Measurements from ENCODE around the gene UNC5A.

Gene UNC5A

DNA sequence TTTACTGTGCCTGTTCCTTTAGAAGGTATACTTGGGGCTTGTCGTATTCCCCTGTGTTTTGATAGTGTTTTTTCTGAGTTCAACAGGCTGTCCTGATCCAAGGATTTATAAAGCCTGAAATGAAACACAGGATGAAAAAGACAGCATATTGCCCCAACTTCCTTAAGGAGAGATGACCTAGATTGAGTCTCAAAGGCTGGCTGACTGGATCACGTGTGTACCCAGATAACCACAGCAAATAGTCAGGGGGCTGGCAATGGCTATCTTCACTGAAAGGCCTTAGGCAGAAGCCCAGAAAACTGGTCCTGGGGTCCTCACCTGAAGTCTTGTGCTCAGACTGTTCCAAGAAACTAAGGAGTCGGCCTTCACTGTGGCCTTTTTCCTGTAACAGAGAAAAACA is 96.4 kb downstream of the UNC5A start:
- WGBS = 91% methylated on average over 3 of the region's 3 CpGs

DNA sequence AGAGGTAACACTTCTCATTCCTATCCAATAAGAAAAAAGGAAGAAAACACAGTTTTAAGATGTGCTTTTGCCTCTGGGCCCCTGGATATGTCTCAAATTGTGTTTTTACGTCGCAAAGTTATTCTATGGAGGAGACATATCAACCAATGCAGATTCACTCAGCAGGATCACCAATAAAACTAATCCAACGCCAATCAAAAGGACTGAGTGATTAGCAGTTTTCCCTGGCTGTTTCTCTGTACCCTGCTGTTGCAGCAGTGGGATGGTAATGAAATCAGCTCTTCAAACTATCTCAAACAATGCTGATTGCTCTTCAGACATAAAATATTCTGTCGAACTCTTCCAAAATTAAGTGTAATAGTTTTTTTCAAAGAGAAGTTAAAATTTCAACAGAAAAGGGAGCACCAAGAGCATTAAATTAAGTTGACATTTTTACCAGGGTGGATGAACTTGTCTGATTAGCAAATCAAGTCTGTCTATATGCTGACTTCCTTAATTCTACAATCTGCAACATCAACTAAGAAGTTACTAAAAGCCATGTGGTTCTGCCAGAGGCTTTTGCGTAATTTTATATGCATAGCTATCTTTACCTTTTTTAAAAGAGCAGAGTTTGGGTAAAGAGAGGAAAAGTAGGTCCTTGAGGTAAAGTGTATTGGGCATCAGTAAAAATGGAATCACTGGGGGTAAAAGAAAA is 98.5 kb downstream of the UNC5A start:
- Histone ChIP-seq H3K36me3 (ENCODE audit: insufficient read depth, low read length) (peaks cover 54% of the 10 kb centered on the region), H3K27me3 (ENCODE audit: insufficient read depth, low read length) (no peaks in the 10 kb centered on the region), H3K4me3 (ENCODE audit: low read length) (no peak overlapping the region), H3K4me1 (ENCODE audit: insufficient read depth, low read length) (no peaks in the 10 kb centered on the region; the same call in 1 of the 2 replicates), H3K9ac (ENCODE audit: low read depth, low read length) (no peak overlapping the region), H3K9me3 (ENCODE audit: insufficient read depth, low read depth, low read length) (no peaks in the 10 kb centered on the region), H3K27ac (ENCODE audit: low read depth, low read length) (no peak overlapping the region)
- 98% methylated on average over 5 of the region's 5 CpGs for WGBS

More for the DNA sequence above, 96.4 kb downstream of the UNC5A start:
- Histone ChIP-seq H3K27me3 (ENCODE audit: insufficient read depth, low read length) (no peaks in the 10 kb centered on the region), H3K4me1 (ENCODE audit: insufficient read depth, low read length) (no peaks in the 10 kb centered on the region), H3K9ac (ENCODE audit: low read depth, low read length) (no peak overlapping the region), H3K27ac (ENCODE audit: low read depth, low read length) (no peak overlapping the region), H3K9me3 (ENCODE audit: insufficient read depth, low read depth, low read length) (no peaks in the 10 kb centered on the region), H3K36me3 (ENCODE audit: insufficient read depth, low read length) (peaks cover 67% of the 10 kb centered on the region), H3K4me3 (ENCODE audit: low read length) (no peak overlapping the region)

DNA sequence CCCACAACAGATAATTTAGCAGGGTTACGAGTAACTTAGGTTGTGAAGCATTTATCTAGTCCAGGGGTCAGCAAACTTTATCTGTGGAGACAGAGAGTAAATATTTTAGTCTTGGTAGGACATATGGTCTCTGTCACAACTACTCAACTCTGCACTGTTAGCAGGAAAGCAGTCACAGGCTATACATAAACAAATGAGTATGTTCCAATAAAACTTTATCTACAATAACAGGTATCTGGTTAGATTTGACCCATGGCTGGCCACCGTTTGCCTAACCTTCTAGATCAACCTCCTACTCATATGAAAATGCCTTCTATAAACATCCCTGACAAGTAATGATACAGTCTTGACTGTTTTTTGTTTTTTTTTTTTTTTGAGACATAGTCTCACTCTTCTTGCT is 101.8 kb downstream of the UNC5A start:
- no peaks in the 10 kb centered on the region; the same call in 1 of the 2 replicates for H3K4me1 ChIP-seq (ENCODE audit: insufficient read depth, low read length)
- H3K36me3 ChIP-seq (ENCODE audit: insufficient read depth, low read length) = peaks cover 28% of the 10 kb centered on the region
- no peak overlapping the region for H3K9ac ChIP-seq (ENCODE audit: low read depth, low read length)
- WGBS = 96% methylated on average over 2 of the region's 2 CpGs
- no peak overlapping the region for H3K4me3 ChIP-seq (ENCODE audit: low read length)
- H3K27me3 ChIP-seq (ENCODE audit: insufficient read depth, low read length) = no peaks in the 10 kb centered on the region
- H3K27ac ChIP-seq (ENCODE audit: low read depth, low read length) = no peak overlapping the region
- H3K9me3 ChIP-seq (ENCODE audit: insufficient read depth, low read depth, low read length) = no peaks in the 10 kb centered on the region

DNA sequence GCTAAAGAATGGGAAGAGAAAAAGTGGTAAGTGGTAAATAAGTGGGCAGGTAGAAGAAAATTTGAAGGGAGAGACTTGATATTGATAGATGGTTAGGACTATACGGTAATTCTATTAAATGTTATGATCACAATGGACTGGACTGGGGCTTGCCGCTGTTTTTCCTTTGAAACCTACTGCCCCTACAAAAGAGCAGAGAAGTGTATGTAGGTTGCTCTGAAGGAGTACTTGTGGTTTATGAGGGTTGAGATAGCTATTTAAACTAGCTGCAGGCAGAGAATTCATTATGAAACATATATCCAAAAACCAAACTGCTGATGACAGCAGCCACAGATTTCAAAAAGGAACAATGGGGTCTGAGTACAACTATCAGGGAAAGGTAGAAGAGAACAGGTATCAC is 105.5 kb downstream of the UNC5A start:
- 87% methylated on average over 2 of the region's 2 CpGs for whole genome bisulfite sequencing
- Histone ChIP-seq H3K27ac (ENCODE audit: low read depth, low read length) (no peak overlapping the region), H3K9me3 (ENCODE audit: insufficient read depth, low read depth, low read length) (no peaks in the 10 kb centered on the region), H3K4me1 (ENCODE audit: insufficient read depth, low read length) (no peaks in the 10 kb centered on the region; the same call in 1 of the 2 replicates), H3K9ac (ENCODE audit: low read depth, low read length) (no peak overlapping the region), H3K27me3 (ENCODE audit: insufficient read depth, low read length) (no peaks in the 10 kb centered on the region), H3K36me3 (ENCODE audit: insufficient read depth, low read length) (peaks cover 25% of the 10 kb centered on the region), H3K4me3 (ENCODE audit: low read length) (no peak overlapping the region)

DNA sequence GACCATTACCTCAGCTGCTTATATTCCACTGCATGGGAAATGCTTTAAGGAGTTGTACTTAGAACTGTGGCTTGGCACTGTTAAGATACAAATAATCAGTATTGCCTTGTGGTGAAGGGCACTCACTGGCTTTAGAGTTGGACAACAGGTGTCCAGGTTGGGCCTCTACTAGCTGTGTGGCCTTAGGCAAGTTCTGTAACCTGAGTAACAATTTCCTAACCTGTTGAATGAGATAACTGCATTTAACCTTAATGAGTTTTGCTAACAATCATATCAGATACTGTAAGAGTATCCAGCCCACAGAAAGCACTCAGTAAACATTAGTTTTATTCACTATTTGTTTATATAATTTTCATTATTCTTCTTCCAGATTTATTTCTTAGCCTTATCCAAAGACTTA is 106.0 kb downstream of the UNC5A start:
- no peaks in the 10 kb centered on the region; the same call in 1 of the 2 replicates for H3K4me1 ChIP-seq (ENCODE audit: insufficient read depth, low read length)
- H3K36me3 ChIP-seq (ENCODE audit: insufficient read depth, low read length) = peaks cover 24% of the 10 kb centered on the region
- no peaks in the 10 kb centered on the region for H3K9me3 ChIP-seq (ENCODE audit: insufficient read depth, low read depth, low read length)
- H3K27ac ChIP-seq (ENCODE audit: low read depth, low read length) = no peak overlapping the region
- H3K4me3 ChIP-seq (ENCODE audit: low read length) = no peak overlapping the region
- H3K27me3 ChIP-seq (ENCODE audit: insufficient read depth, low read length) = no peaks in the 10 kb centered on the region
- H3K9ac ChIP-seq (ENCODE audit: low read depth, low read length) = no peak overlapping the region

DNA sequence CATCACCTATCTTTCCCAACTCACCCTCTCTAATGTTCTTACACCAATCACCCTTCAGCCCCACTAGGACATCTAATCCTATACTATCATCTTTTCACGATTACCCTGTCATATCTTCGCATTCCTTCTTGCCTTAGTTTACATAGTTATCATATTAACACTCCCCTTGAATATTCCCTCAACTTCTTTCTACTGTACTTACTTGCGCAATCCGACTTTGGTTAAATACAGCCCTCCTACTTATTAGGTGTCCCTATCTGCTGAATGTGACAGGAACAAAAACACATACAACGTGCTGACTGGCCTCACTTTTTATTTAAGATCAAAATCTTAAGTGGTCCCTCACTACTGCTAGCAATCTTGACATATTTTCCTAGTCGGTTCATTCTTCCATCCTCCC is 108.3 kb downstream of the UNC5A start:
- Histone ChIP-seq H3K27ac (ENCODE audit: low read depth, low read length) (no peak overlapping the region), H3K27me3 (ENCODE audit: insufficient read depth, low read length) (no peaks in the 10 kb centered on the region), H3K36me3 (ENCODE audit: insufficient read depth, low read length) (peaks cover 23% of the 10 kb centered on the region; the same call in 1 of the 2 replicates), H3K4me3 (ENCODE audit: low read length) (no peak overlapping the region), H3K9ac (ENCODE audit: low read depth, low read length) (no peak overlapping the region), H3K9me3 (ENCODE audit: insufficient read depth, low read depth, low read length) (no peaks in the 10 kb centered on the region), H3K4me1 (ENCODE audit: insufficient read depth, low read length) (peaks cover 10% of the 10 kb centered on the region; the same call in 1 of the 2 replicates)
- WGBS = 94% methylated on average over 6 of the region's 6 CpGs

DNA sequence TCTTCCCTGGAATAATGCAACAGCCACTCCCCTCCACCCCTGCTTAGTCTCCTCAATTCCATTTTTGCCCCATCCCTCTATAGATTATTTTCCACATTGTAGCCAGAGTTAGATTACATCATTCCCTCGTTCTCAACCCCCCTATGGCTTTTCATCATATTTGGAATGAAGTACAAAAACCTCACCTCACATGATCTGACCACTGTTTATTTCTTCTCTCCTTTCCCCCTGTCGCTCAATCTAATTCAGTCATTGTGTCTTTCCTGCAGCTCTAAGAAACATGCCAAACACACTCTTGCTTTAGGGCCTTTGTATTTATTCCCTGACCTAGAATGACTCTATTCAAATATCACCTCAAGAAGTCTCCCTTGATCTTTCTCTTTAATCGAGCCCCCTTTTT is 111.4 kb downstream of the UNC5A start:
- Histone ChIP-seq H3K27ac (ENCODE audit: low read depth, low read length) (no peak overlapping the region), H3K9me3 (ENCODE audit: insufficient read depth, low read depth, low read length) (no peaks in the 10 kb centered on the region), H3K4me3 (ENCODE audit: low read length) (no peak overlapping the region), H3K27me3 (ENCODE audit: insufficient read depth, low read length) (no peaks in the 10 kb centered on the region), H3K36me3 (ENCODE audit: insufficient read depth, low read length) (peaks cover 16% of the 10 kb centered on the region), H3K9ac (ENCODE audit: low read depth, low read length) (no peak overlapping the region), H3K4me1 (ENCODE audit: insufficient read depth, low read length) (peaks cover 10% of the 10 kb centered on the region; the same call in 1 of the 2 replicates)
- WGBS = 82% methylated on average over 3 of the region's 3 CpGs

DNA sequence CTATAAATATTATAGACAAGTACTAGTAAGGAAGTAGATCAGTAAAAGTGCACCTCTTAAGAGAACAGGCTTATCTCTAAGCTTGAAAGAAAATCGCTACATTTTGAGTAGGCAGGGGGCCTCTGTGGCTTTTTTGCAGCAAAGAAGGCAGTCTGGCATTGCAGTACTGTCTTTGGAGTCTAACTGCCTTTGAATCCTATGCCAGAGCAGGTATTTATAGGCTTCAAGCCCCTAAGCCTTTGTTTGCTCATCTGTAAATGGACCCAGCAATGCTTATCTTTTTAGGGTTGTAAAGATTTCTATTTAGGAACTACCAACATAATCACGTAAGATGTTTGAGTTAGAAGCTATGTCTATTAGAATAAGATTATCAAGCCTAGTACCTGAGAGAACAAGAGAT is 112.5 kb downstream of the UNC5A start:
- Histone ChIP-seq H3K27me3 (ENCODE audit: insufficient read depth, low read length) (no peaks in the 10 kb centered on the region), H3K9ac (ENCODE audit: low read depth, low read length) (no peak overlapping the region), H3K9me3 (ENCODE audit: insufficient read depth, low read depth, low read length) (no peaks in the 10 kb centered on the region), H3K4me1 (ENCODE audit: insufficient read depth, low read length) (peaks cover 10% of the 10 kb centered on the region; the same call in 1 of the 2 replicates), H3K27ac (ENCODE audit: low read depth, low read length) (no peak overlapping the region), H3K4me3 (ENCODE audit: low read length) (no peak overlapping the region), H3K36me3 (ENCODE audit: insufficient read depth, low read length) (peaks cover 19% of the 10 kb centered on the region)
- WGBS = 90% methylated on average over 1 of the region's 2 CpGs

DNA sequence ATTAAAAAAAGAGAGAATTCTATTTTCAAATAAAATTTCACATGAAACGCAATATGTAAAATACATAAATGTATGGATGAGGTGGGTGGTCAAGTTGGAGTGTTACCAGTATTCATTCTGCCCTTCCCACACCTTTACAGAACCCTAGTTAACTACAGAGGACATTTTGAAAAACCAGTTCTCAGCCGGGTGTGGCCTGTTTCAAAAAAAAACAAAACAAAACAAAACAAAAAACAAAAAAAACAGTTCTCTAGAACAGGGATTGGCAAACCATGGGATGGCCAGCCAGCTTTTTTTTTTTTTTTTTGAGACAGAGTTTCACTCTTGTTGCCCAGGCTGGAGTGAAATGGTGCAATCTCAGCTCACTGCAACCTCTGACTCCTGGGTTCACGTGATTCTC is 117.2 kb downstream of the UNC5A start:
- Histone ChIP-seq H3K9me3 (ENCODE audit: insufficient read depth, low read depth, low read length) (no peaks in the 10 kb centered on the region), H3K9ac (ENCODE audit: low read depth, low read length) (no peak overlapping the region), H3K27me3 (ENCODE audit: insufficient read depth, low read length) (no peaks in the 10 kb centered on the region), H3K36me3 (ENCODE audit: insufficient read depth, low read length) (peaks cover 35% of the 10 kb centered on the region), H3K27ac (ENCODE audit: low read depth, low read length) (no peak overlapping the region), H3K4me3 (ENCODE audit: low read length) (no peak overlapping the region), H3K4me1 (ENCODE audit: insufficient read depth, low read length) (peaks cover 2% of the 10 kb centered on the region; the same call in 1 of the 2 replicates)
- WGBS = 99% methylated on average over 2 of the region's 3 CpGs

DNA sequence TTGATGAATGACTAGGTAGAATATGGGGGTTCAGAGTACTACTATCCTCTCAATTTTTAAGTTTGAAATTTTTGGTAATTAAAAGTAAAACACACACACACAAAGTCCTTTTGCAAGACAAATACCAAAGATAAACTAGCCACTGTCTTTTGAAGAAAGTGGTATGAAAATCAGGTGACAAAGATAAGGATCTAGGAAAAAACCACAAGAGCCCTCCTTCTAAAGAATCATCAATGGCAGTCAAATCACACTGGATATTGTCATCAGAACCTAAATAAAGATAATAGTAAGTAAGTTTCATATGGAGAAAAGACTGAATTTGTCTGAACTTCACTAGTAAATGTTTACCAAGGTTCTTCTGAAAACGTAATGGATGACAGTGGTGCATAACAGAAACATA is 119.3 kb downstream of the UNC5A start:
- no peak overlapping the region for H3K9ac ChIP-seq (ENCODE audit: low read depth, low read length)
- H3K27ac ChIP-seq (ENCODE audit: low read depth, low read length) = no peak overlapping the region
- no peaks in the 10 kb centered on the region for H3K9me3 ChIP-seq (ENCODE audit: insufficient read depth, low read depth, low read length)
- no peaks in the 10 kb centered on the region for H3K4me1 ChIP-seq (ENCODE audit: insufficient read depth, low read length)
- H3K27me3 ChIP-seq (ENCODE audit: insufficient read depth, low read length) = no peaks in the 10 kb centered on the region
- peaks cover 50% of the 10 kb centered on the region for H3K36me3 ChIP-seq (ENCODE audit: insufficient read depth, low read length)
- no peak overlapping the region for H3K4me3 ChIP-seq (ENCODE audit: low read length)
- 100% methylated on average over 1 of the region's 1 CpG for WGBS

All from HUES64 (cell line).